Activated effector memory CD4-positive, alpha-beta T cell treated with Interleukin-2 at 50 U/mL for 16 hours (primary cell): ENCODE data around the gene SBNO2.
A peak's percentile ranks its signal among the peaks of the same experiment; 100 is the strongest.

Experiments used
- DNase-seq: peaks from one replicate; pipeline ENCODE4 v3.0.0-alpha.2; 2020

The SBNO2 gene

GRCh38 chr19:1070576-1070930 lies 103.5 kb downstream of the SBNO2 start:
- DNase-seq: no peak

- peak; percentile 76 for DNase-seq
Observed at GRCh38 chr19:1069009-1069779, 104.9 kb downstream of the SBNO2 start.

DNA sequence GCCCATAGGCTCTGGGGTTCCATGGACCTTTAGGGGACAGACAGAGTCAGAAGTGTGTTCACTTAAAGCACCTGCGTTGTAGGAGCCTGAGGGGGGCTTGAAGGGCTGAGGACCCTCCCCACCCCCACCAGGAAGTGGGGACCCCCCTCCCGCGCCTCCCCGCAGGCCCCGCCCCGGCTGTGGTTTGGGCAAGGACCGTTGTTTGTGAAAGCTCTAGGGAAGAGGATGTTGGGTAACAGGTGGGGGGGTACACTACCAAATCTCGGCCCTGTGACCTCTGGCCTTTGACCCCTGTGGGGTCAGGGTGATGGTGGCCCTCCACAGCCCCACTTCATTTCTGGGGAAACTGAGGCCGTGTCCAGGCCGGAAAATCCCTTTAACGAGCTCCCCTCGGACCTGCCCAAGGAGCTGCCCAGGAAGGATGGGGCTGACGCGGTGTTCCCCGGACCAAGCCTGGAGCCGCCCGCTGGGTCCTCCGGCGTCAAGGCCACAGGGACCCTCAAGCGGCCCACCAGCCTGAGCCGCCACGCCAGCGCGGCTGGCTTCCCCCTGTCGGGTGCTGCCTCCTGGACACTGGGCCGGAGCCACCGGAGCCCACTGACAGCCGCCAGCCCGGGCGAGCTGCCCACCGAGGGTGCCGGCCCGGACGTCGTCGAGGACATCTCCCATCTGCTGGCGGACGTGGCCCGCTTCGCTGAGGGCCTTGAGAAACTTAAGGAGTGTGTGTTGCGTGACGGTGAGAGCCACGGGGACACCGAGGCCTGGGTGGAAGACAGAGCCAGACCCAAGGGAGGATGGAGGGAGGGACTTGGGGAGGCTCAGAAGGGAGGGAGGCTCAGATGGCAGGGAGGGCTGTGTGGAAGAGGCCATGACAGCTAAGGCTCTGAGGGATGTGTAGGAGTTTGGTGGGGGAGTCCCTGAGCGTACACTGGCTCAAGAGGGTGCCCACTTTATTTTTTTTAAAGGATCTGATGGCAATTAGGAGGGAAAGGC lies 105.8 kb downstream of the SBNO2 start:
- DNase-seq: peak; percentile 73

GRCh38 chr19:1067341-1067957 lies 106.6 kb downstream of the SBNO2 start:
- no peak for DNase-seq

DNA sequence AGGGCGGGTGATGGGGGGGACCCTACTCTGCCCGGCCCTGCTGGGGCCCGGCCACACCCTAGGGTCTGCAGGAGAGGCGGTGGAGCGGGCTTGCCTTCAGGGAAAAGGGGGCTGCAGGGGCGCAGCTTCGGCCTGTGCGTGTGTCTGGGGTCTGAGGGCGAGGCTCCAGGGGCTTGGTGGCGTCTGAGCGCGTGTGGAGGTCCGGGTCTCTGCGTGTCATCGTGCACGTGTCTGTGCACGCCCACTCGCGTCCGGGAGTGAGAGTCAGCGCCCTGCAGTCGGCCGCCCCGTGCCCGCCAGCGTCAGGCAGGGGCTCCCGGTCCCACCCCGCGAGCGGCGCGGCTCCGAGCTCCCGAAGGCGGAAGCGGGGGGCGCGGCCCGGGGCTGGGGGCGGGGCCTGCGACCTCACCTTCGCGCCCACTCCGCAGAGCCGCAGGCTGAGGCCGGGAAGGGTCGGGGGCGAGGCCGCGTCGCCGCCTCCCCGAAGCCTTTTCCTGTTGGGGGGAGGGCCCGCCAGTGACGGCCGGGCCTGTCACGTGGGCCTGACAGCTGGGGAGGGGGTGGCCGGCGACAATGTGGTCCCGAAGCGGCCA lies 107.2 kb downstream of the SBNO2 start, which contains the start of gene ARHGAP45:
Gene ARHGAP45, plus strand, starts transcription at position 420 of the 593 bp plus-strand sequence. CDS start 239 bp downstream, outside the sequence.
- peak; percentile 80 for DNase-seq

GRCh38 chr19:1066251-1066747 lies 107.8 kb downstream of the SBNO2 start:
- DNase-seq: no peak

DNA sequence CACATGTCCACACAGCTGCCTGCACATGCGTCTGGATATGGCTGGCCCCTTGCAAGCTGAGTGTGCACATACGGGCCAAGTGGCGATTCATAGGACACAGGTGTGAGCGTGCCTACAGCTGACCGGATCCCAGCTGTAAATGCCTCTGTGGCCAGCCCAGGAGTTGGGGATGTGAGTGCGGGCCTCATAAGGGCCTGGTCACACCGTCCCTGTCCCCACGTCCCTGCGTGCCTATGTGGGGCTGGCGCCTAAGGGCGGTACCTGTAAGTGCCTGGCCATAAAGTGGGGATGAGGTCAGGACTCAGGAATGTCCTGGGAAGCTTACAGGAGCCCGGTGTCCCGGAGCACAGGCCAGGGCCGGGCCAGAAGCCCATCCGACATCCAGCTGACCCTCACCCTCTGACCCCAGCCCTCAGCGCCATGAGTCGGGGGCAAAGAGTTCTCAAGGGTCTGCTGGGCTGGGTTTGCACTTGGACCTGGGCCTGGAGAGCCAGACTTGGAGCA lies 108.4 kb downstream of the SBNO2 start:
- no peak for DNase-seq

DNA sequence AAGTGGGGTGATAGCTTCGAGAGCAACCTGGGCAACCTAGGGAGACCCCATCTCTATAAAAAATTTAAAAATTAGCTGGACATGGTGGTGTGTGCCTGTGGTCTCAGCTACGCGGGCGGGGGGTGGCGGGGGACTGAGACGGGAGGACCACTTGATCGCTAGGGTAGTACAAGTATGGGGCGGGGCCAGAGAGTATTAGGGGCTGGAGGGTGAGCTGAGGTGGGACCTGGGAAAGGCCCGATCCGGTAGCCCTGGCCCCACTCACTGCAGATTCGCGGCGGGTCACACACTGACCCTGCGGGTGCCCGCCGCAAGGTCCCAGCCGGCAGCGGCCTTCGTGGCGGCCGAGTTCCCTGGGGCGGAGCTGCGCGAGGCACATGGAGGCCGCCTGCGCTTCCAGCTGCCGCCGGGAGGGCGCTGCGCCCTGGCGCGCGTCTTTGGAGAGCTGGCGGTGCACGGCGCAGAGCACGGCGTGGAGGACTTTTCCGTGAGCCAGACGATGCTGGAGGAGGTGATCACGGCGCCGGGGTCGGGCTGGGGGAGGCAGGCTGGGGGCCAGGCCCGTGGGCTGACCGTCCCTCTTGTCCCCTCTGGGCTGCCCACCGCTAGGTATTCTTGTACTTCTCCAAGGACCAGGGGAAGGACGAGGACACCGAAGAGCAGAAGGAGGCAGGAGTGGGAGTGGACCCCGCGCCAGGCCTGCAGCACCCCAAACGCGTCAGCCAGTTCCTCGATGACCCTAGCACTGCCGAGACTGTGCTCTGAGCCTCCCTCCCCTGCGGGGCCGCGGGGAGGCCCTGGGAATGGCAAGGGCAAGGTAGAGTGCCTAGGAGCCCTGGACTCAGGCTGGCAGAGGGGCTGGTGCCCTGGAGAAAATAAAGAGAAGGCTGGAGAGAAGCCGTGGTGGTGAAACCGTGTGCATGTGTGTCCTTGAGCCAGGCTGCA lies 109.1 kb downstream of the SBNO2 start:
- peak; percentile 66 for DNase-seq

DNA sequence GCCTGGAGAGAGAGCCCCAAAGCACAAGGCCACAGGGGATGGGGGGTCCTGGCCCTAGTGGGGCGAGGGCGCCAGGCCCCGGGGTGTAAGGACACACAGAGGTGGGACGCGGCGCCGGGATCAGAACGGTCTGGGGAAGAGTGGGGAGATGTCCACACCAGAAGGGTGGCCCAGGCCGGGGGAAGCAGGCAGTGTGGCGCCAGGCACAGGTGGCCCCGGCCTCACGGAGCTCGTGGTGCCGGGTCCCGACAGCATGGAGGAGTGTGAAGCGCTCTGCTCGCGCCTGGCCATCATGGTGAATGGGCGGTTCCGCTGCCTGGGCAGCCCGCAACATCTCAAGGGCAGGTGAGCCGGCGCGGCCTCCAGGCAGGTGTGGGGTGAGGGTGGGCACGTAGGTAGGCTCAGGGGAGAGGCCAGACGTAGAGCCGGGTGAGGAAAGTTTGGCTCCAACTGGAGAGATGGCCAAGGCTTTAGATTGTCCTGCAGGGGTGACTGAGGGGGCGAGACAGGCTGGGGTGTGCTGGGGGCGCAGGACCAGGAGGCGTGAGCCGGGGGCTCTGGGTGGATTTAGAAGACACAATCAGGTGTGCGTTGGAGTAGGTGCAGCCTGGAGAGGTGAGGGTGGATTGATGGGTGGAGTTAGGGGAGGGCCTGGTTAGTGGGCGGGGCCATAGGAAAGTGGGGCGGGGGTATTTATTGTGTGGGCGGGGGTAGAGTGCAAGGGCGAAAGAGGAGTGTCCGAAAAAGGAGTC lies 110.0 kb downstream of the SBNO2 start:
- DNase-seq: no peak

GRCh38 chr19:1063030-1063908 lies 110.8 kb downstream of the SBNO2 start:
- peak; percentile 43 for DNase-seq

DNA sequence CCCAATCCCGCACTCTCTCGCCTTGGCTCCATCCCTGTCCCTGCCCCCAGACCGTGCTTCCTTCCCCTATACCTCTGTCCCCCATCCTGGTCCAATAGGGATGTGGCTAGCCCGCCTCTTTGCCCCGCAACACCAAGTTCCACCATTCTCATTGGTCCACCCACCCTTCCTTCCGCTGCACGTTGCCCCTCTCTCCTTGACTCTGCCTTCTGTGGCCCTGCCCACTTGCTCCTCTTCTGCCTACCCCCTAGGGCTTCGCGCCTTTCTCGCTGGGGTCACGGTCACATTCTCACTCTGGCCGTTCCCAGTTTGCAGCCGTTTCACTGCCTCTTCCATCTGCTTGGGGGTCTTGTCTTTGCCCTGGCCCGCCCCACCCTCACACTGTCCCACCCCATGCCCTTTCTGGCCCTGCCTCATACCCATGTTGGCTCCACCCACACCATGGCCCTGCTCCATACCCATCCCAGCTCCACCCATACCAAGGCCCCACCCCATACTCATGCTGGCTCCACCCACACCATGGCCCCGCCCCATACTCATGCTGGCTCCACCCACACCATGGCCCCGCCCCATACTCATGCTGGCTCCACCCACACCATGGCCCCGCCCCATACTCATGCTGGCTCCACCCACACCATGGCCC lies 111.6 kb downstream of the SBNO2 start:
- DNase-seq: no peak

DNA sequence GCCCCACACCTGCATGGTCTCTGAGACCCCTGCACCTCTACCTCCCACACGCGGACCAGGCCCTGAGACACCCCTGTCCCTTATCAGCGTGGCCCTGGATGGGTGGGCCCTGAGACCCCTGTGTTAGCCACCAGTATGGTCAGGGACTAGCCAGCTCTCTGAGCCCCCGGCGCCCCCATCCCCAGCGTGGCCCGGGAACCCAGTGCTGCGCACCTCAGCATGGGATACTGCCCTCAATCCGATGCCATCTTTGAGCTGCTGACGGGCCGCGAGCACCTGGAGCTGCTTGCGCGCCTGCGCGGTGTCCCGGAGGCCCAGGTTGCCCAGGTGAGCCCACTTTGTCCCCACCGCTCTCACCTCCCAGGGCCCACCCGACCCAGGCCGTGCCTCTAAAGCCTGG lies 112.1 kb downstream of the SBNO2 start:
- DNase-seq: no peak

DNA sequence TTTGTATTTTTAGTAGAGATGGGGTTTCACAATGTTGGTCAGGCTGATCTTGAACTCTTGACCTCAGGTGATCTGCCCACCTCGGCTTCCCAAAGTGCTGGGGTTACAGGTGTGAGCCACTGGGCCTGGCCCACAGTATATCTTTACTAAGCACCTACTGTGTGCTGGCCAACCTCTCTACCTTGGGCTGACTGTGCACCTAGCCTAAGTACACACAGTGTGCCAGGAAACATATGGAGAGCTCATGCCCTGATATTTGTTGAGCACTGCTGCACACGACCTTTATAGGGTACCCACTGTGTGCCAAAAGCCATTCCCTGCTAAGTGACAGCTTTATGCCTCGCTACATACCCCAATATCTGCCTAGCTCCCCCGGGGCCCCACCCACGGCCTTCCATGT lies 113.4 kb downstream of the SBNO2 start:
- DNase-seq: no peak

DNA sequence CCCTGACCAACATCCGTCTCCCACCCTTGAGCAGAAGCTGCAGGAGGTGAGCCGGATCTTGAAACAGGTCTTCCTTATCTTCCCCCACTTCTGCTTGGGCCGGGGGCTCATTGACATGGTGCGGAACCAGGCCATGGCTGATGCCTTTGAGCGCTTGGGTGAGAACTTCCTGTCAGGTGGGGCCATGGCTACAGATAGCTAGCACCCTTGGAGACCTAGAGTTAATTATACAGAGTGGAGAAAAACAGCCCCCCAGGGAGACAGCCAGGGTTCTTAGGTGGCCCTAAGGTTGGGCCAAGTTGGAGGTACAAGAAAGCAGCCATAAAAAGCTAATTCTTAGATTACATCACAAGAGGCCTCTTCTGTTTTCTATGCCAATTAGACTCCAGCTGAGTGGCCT lies 116.0 kb downstream of the SBNO2 start:
- no peak for DNase-seq
